GM21786 (cell line): ENCODE measurements around the gene TCEANC2.

Experiments used
- ATAC-seq: cut with Tn5 transposase; IDR thresholded peaks from one replicate; pipeline ENCODE4 v1.9.1; 2021; ENCODE audit not compliant: unreplicated experiment

The TCEANC2 gene

GRCh38 chr1:54132495-54132894 lies 79.1 kb downstream of the TCEANC2 start:
- no peak for ATAC-seq

GRCh38 chr1:54134295-54134694 lies 80.9 kb downstream of the TCEANC2 start:
- no peak for ATAC-seq

- ATAC-seq: no peak
These were observed 82.2 kb downstream of the TCEANC2 start for GRCh38 chr1:54135436-54136120.

- no peak for ATAC-seq
These were observed 83.0 kb downstream of the TCEANC2 start for GRCh38 chr1:54136269-54136896.

DNA sequence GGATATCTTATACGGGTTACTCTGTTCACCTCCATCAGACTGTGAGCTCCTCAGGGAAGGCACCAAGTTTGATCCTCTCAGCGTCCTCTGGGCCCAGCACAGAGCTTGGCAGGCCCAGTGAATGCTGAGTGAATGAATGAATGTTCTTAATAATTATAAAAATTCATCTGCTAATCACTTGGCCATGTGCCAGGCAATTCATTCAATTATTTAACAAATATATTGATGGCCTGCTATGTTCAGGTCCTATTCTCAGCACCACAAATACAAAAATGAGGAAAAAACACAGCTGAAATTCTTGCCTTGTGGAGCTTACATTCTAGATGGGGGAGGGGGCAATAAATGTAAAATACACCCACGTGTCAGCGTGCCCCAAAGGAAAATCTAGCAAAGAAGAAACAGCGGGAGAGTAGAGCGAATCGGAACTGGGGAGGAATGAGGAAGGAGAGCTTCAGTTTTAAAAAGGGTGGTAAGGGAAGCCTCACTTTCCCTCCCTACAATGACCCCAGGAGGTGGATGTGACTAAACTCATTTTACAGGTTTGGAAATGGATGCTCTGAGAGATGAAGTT lies 83.6 kb downstream of the TCEANC2 start:
- ATAC-seq: no peak

DNA sequence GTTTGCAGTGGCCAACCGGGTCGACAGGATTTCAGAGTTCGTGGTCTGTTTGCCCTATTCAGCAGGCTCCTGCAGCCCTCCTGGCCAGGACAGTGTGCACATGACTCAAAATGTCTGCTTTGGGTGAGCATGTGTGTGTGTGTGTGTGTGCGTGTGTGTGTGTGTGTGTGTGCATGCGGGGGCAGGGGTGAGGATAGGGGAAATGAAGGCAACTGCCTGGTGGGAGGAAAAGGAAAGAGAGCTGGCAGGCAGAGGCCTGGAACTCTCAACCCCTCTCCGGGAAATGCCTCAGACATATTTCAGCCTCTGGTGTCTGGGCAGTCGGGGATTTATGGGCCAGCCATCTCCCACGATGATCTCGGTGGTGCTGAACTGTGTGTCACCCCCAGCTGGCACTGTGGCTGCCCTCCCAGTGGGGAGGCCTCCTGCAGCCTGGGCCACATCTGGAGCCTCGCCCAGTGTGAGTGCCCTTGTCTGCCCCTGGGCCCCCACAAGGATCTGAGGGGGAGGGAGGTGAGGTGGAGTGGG lies 84.2 kb downstream of the TCEANC2 start:
- no peak for ATAC-seq

DNA sequence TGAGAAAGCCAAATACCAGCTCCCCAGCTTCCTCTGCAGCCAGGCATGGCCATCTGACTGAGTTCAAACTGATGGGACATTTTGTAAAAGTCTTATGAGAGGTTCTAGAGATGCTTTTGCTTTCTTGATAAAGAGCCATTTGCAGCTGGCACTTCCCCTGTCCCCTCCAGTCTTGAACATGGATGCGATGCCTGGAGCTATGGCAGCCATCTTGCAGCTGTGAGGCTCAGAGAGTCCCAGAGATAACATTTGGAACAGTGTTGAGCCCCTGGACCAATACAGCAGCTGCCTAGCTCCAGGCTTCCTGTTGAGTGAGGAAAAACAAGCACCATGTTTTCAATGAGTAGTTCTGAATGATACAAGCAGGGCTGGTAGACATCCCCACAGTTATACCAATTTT lies 85.6 kb downstream of the TCEANC2 start:
- no peak for ATAC-seq

DNA sequence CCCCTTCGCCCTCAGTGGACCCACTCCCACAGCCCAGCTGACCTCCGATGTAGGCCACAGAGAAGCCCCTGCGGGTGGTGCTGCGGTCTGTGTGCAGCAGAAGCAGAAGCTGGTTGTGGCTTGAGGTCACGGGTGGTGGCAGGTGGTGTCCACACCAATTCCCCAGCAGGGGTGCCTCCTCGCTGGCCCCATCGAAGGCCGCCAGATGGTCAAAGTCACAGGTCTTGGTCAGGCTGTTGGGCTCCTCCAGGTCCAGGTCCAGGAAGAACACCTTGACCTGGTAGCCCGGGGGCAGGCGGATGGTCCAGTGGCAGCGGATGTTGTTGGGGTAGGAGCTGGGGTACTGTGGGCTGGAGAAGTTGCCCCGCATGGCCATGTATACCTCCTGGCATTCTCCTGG lies 86.3 kb downstream of the TCEANC2 start:
- no peak for ATAC-seq

- ATAC-seq: no peak
These were observed 88.9 kb downstream of the TCEANC2 start for GRCh38 chr1:54142146-54142900.

GRCh38 chr1:54144366-54144765 lies 91.0 kb downstream of the TCEANC2 start:
- no peak for ATAC-seq

DNA sequence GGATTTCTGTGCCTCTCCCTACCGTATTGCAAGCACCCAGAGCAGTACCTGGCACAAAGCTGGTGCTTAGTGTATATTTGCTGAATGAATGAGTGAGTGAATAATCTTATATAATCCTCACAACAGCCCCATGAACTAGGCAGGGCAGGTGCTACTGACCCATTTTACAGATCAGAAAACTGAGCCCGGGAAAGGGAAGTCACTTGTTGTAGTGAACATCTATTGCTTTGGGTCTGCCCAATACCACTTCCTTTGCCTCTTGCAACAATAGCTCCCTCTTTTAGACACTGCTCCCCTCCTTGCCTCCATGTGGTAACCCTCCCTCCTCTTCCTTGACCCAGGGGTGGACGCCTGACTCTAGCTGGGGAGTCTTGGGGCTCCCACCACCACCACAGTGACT lies 96.3 kb downstream of the TCEANC2 start:
- no peak for ATAC-seq

- no peak for ATAC-seq
These were observed 97.6 kb downstream of the TCEANC2 start for GRCh38 chr1:54151013-54151412.

GRCh38 chr1:54152696-54153095 lies 99.3 kb downstream of the TCEANC2 start, which contains the start of gene CDCP2:
Gene CDCP2 (minus strand): TSS chr1:54153000. CDS start chr1:54152922, 78 bp downstream.
- no peak for ATAC-seq

GRCh38 chr1:54153535-54154439 lies 100.4 kb downstream of the TCEANC2 start:
- ATAC-seq: no peak
